Left ventricle myocardium inferior (tissue), 1 donor: ENCODE data around the gene HBD. TPM values are rescaled to one million over a fixed set of nuclear protein-coding genes. Genes with fewer than 3 reads are reported as not detected.
"Not testable (repeated sequence)": the region's sequence is repeated elsewhere in the genome, so short reads cannot be mapped to it uniquely, and the experiment has no call there.

Experiments used
- DNase-seq: peaks from one replicate; pipeline ENCODE4 v3.0.0-alpha.2; 2020
- H3K27ac ChIP-seq: fragments of 200-600 bp; replicated peaks from 2 replicates; pipeline ENCODE4 v1.8.0; 2021
- H3K27me3 ChIP-seq: fragments of 200-600 bp; 2 replicates; pipeline ENCODE4 v1.8.0; 2021; ENCODE audit warnings: low read depth
- H3K36me3 ChIP-seq: fragments of 200-600 bp; 2 replicates; pipeline ENCODE4 v1.8.0; 2021
- H3K4me1 ChIP-seq: fragments of 200-600 bp; 2 replicates; pipeline ENCODE4 v1.8.0; 2021
- H3K4me3 ChIP-seq: fragments of 200-600 bp; 2 replicates; pipeline ENCODE4 v1.8.0; 2021; ENCODE audit warnings: mild to moderate bottlenecking, moderate library complexity
- H3K9me3 ChIP-seq: fragments of 200-600 bp; replicated peaks from 2 replicates; pipeline ENCODE4 v1.8.0; 2021
- intact Hi-C: fragments of 100-400 bp; cut with micrococcal nuclease; formaldehyde crosslinking; loops from one replicate; pipeline ENCODE4 v1.11.0; 2022
- total RNA-seq: library from RNA; stranded (reverse); fragmentation: NEBNext Ultra II Directional; extraction: Animal tissue kit (Norgen Biotek cat#: 25700); gene quantifications from one replicate; pipeline ENCODE4 v1.2.1, GENCODE V29; 2021
- TF ChIP-seq, protein P1 (sequence below): fragments of 200-600 bp; IDR thresholded peaks from 2 replicates; pipeline ENCODE4 v1.8.0; 2021; ENCODE audit warnings: antibody characterized with exemption, mild to moderate bottlenecking, borderline replicate concordance
- donor health status: DM: no; HTN: yes; CAD: no; lungs with severe emphysema.

Gene HBD
- total RNA-seq, 1 donor from 2014 or later, result not detected

DNA sequence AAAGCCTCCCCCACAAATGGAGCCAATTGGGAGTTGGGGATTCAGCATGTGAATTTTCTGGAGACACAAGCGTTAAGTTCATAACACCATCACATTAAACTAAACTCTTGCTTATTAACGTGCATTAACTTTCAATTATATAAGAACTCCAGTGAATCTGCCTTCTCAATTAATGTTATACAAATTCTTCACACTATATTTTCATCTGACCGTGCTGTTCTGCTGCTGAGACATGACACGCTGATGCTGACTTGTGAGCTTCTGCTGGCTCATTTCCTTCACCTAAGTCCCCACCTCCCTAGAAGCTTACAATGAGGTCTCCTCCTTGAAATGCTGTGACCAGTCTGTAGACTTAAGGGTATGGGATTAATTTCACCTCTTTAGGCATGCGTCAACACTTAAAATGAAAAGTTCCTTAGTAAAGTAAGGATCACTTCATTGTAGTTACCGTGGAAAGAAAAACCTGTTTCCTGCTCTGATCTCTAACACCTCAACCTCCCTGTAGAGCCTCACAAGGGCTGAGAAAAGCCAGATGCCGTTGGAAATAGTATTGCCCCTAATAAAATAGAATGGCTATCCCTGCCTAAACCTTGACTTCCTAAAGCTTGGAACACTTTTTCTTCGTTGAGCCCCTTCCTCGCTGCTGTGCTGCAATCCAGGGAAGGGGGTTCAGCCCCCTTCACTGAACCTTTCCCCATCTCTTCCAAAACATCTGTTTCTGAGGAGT is 18.1 kb upstream of the HBD start:
- DNase-seq, result no peak
- intact Hi-C loops, result no loop called here
- H3K4me3 ChIP-seq, result no peak overlapping the region
- H3K27me3 ChIP-seq, result no peaks in the 10 kb centered on the region
- no peaks in the 10 kb centered on the region for H3K9me3 ChIP-seq
- TF ChIP-seq, protein P1, sequence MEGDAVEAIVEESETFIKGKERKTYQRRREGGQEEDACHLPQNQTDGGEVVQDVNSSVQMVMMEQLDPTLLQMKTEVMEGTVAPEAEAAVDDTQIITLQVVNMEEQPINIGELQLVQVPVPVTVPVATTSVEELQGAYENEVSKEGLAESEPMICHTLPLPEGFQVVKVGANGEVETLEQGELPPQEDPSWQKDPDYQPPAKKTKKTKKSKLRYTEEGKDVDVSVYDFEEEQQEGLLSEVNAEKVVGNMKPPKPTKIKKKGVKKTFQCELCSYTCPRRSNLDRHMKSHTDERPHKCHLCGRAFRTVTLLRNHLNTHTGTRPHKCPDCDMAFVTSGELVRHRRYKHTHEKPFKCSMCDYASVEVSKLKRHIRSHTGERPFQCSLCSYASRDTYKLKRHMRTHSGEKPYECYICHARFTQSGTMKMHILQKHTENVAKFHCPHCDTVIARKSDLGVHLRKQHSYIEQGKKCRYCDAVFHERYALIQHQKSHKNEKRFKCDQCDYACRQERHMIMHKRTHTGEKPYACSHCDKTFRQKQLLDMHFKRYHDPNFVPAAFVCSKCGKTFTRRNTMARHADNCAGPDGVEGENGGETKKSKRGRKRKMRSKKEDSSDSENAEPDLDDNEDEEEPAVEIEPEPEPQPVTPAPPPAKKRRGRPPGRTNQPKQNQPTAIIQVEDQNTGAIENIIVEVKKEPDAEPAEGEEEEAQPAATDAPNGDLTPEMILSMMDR, result no peak
- no peaks in the 10 kb centered on the region for H3K36me3 ChIP-seq
- no peaks in the 10 kb centered on the region for H3K4me1 ChIP-seq
- no peak overlapping the region for H3K27ac ChIP-seq

DNA sequence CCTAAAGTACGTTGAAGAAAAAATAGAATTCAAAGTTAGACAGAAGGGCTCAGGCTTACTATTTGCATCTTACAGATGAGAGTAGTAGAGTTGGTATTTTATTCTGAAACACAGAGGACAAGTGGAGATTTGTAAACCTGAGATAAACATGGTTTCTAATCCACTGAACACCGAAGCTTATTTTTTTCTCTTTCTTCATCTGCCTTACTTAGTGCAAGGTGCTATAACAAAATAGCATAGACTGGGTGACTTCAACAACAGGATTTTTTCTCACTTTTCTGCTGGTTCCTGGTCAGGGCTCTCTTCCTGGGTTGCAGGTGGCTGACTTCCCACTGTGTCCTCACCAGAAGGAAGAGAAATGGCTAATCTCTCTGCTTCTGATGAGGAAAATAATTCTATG is 17.5 kb upstream of the HBD start:
- Histone ChIP-seq H3K27me3 (no peaks in the 10 kb centered on the region), H3K4me3 (no peak overlapping the region), H3K27ac (no peak overlapping the region), H3K36me3 (no peaks in the 10 kb centered on the region), H3K9me3 (no peaks in the 10 kb centered on the region), H3K4me1 (no peaks in the 10 kb centered on the region)
- intact Hi-C loops, result no loop called here
- TF ChIP-seq, protein P1, result no peak
- DNase-seq, result no peak

DNA sequence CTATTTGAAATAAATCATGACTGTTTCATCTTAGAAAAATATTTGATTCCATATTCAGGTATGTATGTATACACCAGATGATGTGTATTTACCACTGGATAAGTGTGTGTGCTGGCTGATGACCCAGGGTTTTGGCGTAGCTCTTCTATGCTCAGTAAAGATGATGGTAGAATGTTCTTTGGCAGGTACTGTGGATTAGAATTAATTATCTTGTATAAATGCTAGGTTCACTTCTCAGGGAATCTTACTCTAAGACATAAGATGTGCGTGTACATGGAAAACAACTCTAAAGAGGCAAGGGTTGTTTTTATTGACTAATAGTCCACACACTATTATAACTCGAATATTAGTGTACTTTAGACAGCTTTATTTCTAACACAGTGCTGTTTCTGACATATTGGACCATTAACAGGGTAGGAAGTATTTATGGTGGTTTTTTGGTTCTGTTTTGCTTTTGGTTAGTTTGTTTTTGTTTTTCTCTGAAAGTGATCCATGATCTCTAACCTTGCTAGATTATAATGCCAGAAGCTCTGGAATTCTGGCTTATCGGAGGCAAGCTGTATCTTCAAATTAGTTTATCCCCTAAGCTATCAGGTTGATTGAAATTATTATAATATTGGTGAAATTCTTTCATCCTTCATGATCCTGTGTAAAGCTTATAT is 16.4 kb upstream of the HBD start:
- DNase-seq, result no peak
- Histone ChIP-seq H3K4me3 (no peak overlapping the region), H3K9me3 (no peaks in the 10 kb centered on the region), H3K4me1 (no peaks in the 10 kb centered on the region), H3K36me3 (no peaks in the 10 kb centered on the region), H3K27me3 (no peaks in the 10 kb centered on the region), H3K27ac (no peak overlapping the region)
- intact Hi-C loops, result no loop called here
- TF ChIP-seq, protein P1, result no peak

DNA sequence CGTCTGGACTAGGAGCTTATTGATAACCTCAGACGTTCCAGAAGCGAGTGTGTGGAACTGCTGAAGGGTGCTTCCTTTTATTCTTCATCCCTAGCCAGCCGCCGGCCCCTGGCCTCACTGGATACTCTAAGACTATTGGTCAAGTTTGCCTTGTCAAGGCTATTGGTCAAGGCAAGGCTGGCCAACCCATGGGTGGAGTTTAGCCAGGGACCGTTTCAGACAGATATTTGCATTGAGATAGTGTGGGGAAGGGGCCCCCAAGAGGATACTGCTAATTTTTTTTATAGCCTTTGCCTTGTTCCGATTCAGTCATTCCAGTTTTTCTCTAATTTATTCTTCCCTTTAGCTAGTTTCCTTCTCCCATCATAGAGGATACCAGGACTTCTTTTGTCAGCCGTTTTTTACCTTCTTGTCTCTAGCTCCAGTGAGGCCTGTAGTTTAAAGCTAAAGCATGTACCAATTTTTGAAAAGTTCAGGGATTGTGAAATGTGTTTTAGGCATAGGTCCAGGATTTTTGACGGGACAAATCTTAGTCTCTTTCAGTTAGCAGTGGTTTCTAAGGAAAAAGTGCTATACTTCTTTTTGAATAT is 15.6 kb upstream of the HBD start, which contains the start of gene HBG1:
Gene HBG1, minus strand, starts transcription at position 51 of the 590 bp plus-strand sequence. CDS start 53 bp downstream, outside the sequence.
- DNase-seq, H3K4me1 ChIP-seq, H3K4me3 ChIP-seq, intact Hi-C loops, H3K9me3 ChIP-seq, H3K27me3 ChIP-seq, H3K27ac ChIP-seq, H3K36me3 ChIP-seq: not testable (repeated sequence)

DNA sequence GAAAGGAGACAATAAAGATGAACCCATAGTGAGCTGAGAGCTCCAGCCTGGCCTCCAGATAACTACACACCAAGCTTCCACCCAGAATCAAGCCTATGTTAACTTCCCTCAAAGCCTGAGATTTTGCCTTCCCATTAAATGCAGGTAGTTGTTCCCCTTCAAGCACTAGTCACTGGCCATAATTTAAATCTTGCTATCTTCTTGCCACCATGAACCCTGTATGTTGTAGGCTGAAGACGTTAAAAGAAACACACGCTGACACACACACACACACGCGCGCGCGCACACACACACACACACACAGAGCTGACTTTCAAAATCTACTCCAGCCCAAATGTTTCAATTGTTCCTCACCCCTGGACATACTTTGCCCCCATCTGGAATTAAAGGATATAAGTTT is 14.2 kb upstream of the HBD start:
- H3K9me3 ChIP-seq, H3K36me3 ChIP-seq, H3K4me3 ChIP-seq, H3K27me3 ChIP-seq, H3K27ac ChIP-seq, H3K4me1 ChIP-seq, intact Hi-C loops, DNase-seq: not testable (repeated sequence)

DNA sequence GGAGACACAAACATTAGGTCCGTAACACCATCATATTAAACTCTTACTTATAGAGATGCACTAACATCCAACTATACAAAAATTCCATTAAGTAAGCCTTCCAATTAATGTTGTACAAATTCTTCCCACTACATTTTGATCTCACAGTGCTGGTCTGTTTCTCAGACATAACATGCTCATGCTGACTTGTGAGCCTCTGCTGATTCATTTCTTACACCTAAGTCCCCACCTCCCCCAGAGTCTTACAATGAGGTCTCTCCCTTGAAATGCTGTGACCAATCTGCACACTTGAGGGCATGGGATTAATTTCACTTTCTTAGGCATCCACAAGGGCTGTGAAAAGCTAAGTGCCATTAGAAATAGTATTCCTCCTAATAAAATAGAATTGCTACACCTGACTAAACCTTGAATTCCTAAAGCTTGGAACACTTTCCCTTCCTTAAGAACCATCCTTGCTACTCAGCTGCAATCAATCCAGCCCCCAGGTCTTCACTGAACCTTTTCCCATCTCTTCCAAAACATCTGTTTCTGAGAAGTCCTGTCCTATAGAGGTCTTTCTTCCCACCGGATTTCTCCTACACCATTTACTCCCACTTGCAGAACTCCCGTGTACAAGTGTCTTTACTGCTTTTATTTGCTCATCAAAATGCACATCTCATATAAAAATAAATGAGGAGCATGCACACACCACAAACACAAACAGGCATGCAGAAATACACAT is 13.3 kb upstream of the HBD start:
- TF ChIP-seq, protein P1, result no peak
- no peaks in the 10 kb centered on the region for H3K36me3 ChIP-seq
- DNase-seq, result no peak
- H3K9me3 ChIP-seq, result no peaks in the 10 kb centered on the region
- H3K27me3 ChIP-seq, result peaks cover 7% of the 10 kb centered on the region
- H3K4me1 ChIP-seq, result no peaks in the 10 kb centered on the region
- H3K27ac ChIP-seq, result no peak overlapping the region
- H3K4me3 ChIP-seq, result no peak overlapping the region
- intact Hi-C loops, result no loop called here
